ENCODE measurements around the gene NAT9.

NAT9 gene

DNA sequence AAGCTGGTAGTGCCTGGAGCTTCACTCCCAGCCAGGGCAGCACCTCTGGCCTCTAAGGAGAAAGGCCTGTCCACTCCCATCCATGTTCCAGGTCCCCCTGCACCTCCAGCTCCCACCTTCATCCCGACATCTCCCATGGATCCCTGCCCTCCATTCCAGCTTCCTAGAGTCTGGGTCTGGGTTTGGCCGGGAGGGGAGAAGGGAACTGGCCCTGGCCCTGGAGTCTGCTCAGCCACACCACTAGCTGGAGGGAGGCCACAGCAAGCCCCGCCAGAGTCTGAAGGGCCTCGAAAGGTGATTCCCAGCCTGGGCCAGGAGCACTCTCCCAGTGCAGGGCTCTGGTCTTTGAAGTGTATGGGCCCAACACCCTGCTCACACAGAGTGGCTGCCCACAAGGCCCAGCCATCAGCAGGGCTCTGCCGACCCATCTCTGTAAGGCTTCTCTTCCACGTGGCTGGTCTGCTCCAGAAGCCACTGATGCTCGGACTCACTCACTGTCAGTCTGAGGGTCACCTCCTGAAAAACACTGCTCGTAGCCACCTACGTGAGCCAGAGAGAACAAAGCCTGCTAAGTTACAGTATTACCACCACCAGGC is 4.7 kb downstream of the NAT9 start:
- Histone ChIP-seq H3K36me3 (ENCODE audit: control insufficient read depth, insufficient read depth, low read length) (peaks cover 21% of the 10 kb centered on the region), H3K27ac (ENCODE audit: low read length) (no peak overlapping the region), H3K4me1 (ENCODE audit: control insufficient read depth, insufficient read depth, low read length) (0 out of 2 replicates have a peak, but pooled peaks cover 1% of the 10 kb centered on the region), H3K27me3 (ENCODE audit: control insufficient read depth, insufficient read depth, low read length) (no peaks in the 10 kb centered on the region), H3K9me3 (ENCODE audit: control insufficient read depth, insufficient read depth, low read length) (no peaks in the 10 kb centered on the region), H3K4me3 (ENCODE audit: low read length) (no peak overlapping the region)
- no CpG with 5 or more reads among the region's 9 CpGs for WGBS (ENCODE audit: insufficient coverage, insufficient read length)
- no peak for DNase-seq (ENCODE audit: low read depth, low spot score)

DNA sequence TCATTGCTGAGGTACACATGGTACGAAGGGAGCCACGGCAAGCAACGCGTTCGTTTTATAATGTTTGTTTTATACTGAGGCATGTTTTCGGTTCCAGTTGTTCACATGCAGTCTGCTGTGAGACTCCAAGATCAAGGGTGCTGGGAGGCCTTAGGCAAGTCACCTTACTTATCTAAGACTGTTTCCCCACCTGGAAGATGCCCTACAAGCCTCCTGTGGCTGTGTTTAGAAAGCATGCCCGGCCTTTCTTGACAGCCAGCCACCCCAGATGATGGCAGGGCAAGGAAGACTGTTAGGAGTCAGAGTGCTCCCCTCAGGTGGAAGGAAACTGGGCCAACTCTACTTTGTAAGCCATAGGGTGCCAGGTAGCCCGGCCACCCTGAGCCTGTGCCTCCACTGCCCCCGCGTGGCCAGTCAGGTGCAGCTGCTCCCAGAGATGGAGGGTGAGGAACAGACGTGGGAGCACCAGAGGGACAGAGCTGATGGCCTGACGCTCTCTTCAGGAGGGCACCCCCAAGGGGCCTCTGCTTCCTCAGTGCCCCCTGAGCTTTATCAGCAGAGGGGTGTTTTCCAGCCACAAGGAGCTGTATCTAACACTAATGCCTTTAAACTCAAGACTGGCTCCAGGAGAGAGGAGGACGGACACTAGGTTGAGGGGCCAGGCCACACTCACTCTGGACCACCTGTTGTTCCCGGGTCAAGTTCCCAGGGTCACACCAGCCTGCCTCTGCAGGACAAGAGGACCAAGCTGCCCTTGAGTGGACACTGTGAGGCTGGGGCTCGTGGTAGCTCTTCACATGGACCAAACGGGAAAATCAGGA is 5.4 kb downstream of the NAT9 start:
- no peak for DNase-seq (ENCODE audit: low read depth, low spot score)
- peaks cover 21% of the 10 kb centered on the region for H3K36me3 ChIP-seq (ENCODE audit: control insufficient read depth, insufficient read depth, low read length)
- 0 out of 2 replicates have a peak, but pooled peaks cover 1% of the 10 kb centered on the region for H3K4me1 ChIP-seq (ENCODE audit: control insufficient read depth, insufficient read depth, low read length)
- H3K9me3 ChIP-seq (ENCODE audit: control insufficient read depth, insufficient read depth, low read length) = no peaks in the 10 kb centered on the region
- H3K4me3 ChIP-seq (ENCODE audit: low read length) = no peak overlapping the region
- no peaks in the 10 kb centered on the region for H3K27me3 ChIP-seq (ENCODE audit: control insufficient read depth, insufficient read depth, low read length)
- no peak overlapping the region for H3K27ac ChIP-seq (ENCODE audit: low read length)
- WGBS (ENCODE audit: insufficient coverage, insufficient read length) = no CpG with 5 or more reads among the region's 16 CpGs

DNA sequence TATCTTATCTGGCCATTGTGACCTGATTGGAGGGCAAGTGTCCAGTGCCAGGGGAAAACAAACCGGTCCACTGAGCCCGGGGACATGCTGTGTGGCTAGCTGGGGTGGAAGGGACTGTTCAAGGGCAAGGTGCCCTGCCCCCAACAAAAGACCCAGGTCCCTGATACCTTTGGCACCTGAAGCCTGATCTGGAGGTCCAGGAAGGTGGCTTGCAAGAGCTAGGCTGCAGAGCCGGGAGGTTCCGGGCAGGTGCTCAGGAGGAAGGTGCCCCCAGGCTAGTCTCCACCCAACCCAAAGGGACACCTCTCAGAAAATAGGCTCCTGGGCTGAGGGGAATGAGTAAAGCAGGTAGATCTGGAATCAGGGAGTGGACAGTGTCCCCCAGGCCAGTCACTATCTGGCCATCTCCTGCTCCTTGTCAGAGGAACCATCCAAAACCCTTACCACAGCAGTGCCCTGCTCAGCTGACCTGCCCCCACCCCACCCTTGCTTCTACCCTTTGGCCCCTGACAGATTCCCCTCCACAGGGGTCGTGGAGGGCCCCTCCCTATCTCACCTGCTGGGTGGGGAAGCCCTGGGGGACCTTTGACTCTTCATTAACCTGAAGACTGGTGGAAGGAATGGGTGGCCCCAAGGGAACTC is 6.2 kb downstream of the NAT9 start:
- Histone ChIP-seq H3K27me3 (ENCODE audit: control insufficient read depth, insufficient read depth, low read length) (no peaks in the 10 kb centered on the region), H3K36me3 (ENCODE audit: control insufficient read depth, insufficient read depth, low read length) (peaks cover 21% of the 10 kb centered on the region), H3K9me3 (ENCODE audit: control insufficient read depth, insufficient read depth, low read length) (no peaks in the 10 kb centered on the region), H3K27ac (ENCODE audit: low read length) (no peak overlapping the region), H3K4me3 (ENCODE audit: low read length) (no peak overlapping the region), H3K4me1 (ENCODE audit: control insufficient read depth, insufficient read depth, low read length) (0 out of 2 replicates have a peak, but pooled peaks cover 1% of the 10 kb centered on the region)
- no peak for DNase-seq (ENCODE audit: low read depth, low spot score)
- WGBS (ENCODE audit: insufficient coverage, insufficient read length) = no CpG with 5 or more reads among the region's 5 CpGs

DNA sequence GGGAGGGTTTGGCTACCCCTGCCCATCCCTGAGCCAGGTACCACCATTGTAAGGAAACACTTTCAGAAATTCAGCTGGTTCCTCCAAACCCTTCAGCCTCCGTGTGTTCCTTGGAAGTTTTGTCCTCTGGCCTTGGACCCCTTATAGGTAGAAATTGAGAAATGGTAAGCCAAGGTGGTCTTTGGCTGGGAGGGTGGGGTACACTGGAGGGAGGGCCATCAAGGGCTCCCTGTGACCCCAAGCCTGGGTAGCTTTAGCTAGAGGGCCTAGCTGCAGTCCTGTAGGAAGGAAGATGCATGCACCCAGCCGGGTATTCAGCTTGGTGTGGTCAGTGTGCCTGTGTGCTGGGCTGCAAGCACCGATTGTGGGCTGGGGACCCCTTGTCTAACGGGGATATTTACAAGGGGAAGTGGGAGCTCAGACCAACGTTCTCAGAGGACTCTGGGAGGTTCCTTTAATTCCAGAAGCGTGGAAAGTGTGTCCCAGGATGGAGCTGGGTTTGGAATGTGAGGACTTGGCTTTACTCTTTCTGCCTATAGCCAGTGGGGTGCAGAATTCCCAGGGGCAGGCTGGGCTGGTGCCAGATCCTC is 6.8 kb downstream of the NAT9 start:
- no CpG with 5 or more reads among the region's 6 CpGs for WGBS (ENCODE audit: insufficient coverage, insufficient read length)
- Histone ChIP-seq H3K4me3 (ENCODE audit: low read length) (no peak overlapping the region), H3K4me1 (ENCODE audit: control insufficient read depth, insufficient read depth, low read length) (0 out of 2 replicates have a peak, but pooled peaks cover 1% of the 10 kb centered on the region), H3K27ac (ENCODE audit: low read length) (no peak overlapping the region), H3K27me3 (ENCODE audit: control insufficient read depth, insufficient read depth, low read length) (no peaks in the 10 kb centered on the region), H3K9me3 (ENCODE audit: control insufficient read depth, insufficient read depth, low read length) (no peaks in the 10 kb centered on the region), H3K36me3 (ENCODE audit: control insufficient read depth, insufficient read depth, low read length) (peaks cover 21% of the 10 kb centered on the region)
- no peak for DNase-seq (ENCODE audit: low read depth, low spot score)

DNA sequence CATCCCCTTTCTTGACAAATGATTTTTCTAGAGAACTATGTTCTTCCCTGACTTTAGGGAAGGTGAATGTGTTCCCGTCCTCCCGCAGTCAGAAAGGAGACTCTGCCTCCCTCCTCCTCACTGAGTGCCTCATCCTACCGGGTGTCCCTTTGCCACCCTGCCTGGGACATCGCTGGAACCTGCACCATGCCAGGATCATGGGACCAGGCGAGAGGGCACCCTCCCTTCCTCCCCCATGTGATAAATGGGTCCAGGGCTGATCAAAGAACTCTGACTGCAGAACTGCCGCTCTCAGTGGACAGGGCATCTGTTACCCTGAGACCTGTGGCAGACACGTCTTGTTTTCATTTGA is 7.4 kb downstream of the NAT9 start:
- Histone ChIP-seq H3K27ac (ENCODE audit: low read length) (no peak overlapping the region), H3K36me3 (ENCODE audit: control insufficient read depth, insufficient read depth, low read length) (peaks cover 21% of the 10 kb centered on the region), H3K27me3 (ENCODE audit: control insufficient read depth, insufficient read depth, low read length) (no peaks in the 10 kb centered on the region), H3K4me1 (ENCODE audit: control insufficient read depth, insufficient read depth, low read length) (0 out of 2 replicates have a peak, but pooled peaks cover 1% of the 10 kb centered on the region), H3K4me3 (ENCODE audit: low read length) (no peak overlapping the region), H3K9me3 (ENCODE audit: control insufficient read depth, insufficient read depth, low read length) (no peaks in the 10 kb centered on the region)
- DNase-seq (ENCODE audit: low read depth, low spot score) = no peak
- no CpG with 5 or more reads among the region's 7 CpGs for WGBS (ENCODE audit: insufficient coverage, insufficient read length)

DNA sequence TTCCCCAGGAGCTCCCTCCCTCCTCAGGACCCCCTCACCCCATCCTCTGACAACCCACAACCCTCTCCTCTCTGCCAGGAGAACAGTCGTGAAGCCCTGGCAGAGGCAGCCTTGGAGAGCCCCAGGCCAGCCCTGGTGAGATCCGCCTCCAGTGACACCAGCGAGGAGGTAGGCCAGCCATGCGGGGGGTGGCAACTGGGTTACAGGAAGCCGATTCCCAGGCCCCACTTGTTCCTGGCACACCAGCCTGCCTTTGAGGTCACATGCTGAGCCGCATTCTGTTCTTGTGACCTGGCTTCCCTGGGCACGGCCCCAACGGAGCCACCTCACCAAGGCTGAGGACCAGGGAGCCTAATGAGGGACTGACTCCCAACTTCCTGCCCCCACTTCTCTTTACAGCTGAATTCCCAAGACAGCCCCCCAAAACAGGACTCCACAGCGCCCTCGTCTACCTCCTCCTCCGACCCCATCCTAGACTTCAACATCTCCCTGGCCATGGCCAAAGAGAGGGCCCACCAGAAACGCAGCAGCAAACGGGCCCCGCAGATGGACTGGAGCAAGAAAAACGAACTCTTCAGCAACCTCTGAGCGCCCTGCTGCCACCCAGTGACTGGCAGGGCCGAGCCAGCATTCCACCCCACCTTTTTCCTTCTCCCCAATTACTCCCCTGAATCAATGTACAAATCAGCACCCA is 7.9 kb downstream of the NAT9 start:
- Histone ChIP-seq H3K36me3 (ENCODE audit: control insufficient read depth, insufficient read depth, low read length) (peaks cover 18% of the 10 kb centered on the region), H3K27ac (ENCODE audit: low read length) (no peak overlapping the region), H3K9me3 (ENCODE audit: control insufficient read depth, insufficient read depth, low read length) (no peaks in the 10 kb centered on the region), H3K4me1 (ENCODE audit: control insufficient read depth, insufficient read depth, low read length) (0 out of 2 replicates have a peak, but pooled peaks cover 1% of the 10 kb centered on the region), H3K27me3 (ENCODE audit: control insufficient read depth, insufficient read depth, low read length) (no peaks in the 10 kb centered on the region), H3K4me3 (ENCODE audit: low read length) (no peak overlapping the region)
- no CpG with 5 or more reads among the region's 17 CpGs for WGBS (ENCODE audit: insufficient coverage, insufficient read length)
- no peak for DNase-seq (ENCODE audit: low read depth, low spot score)

DNA sequence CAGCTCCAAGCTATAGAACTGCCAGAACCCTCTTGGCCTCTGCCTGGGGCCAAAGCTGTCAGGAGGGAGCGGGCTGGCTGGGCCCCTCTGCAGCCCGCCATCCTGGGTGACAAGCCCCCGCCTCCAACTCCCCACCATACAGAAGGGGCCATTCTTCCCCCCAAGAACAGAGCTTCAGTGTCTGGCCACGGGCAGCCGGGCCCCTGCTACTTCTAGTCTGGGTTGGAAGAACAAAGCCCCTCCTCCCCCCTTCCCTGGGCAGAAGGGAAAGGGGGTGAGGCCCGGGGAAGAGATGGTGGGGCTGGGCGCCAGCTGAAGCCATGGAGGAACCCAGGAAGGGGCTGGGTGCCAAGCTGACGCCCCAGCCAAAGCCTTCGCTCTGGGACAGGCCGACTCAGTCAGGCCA is 9.0 kb downstream of the NAT9 start:
- peaks cover 11% of the 10 kb centered on the region for H3K36me3 ChIP-seq (ENCODE audit: control insufficient read depth, insufficient read depth, low read length)
- H3K4me3 ChIP-seq (ENCODE audit: low read length) = no peak overlapping the region
- H3K9me3 ChIP-seq (ENCODE audit: control insufficient read depth, insufficient read depth, low read length) = no peaks in the 10 kb centered on the region
- H3K4me1 ChIP-seq (ENCODE audit: control insufficient read depth, insufficient read depth, low read length) = 0 out of 2 replicates have a peak, but pooled peaks cover 1% of the 10 kb centered on the region
- no peaks in the 10 kb centered on the region for H3K27me3 ChIP-seq (ENCODE audit: control insufficient read depth, insufficient read depth, low read length)
- no peak overlapping the region for H3K27ac ChIP-seq (ENCODE audit: low read length)
- no CpG with 5 or more reads among the region's 10 CpGs for WGBS (ENCODE audit: insufficient coverage, insufficient read length)
- no peak for DNase-seq (ENCODE audit: low read depth, low spot score)

DNA sequence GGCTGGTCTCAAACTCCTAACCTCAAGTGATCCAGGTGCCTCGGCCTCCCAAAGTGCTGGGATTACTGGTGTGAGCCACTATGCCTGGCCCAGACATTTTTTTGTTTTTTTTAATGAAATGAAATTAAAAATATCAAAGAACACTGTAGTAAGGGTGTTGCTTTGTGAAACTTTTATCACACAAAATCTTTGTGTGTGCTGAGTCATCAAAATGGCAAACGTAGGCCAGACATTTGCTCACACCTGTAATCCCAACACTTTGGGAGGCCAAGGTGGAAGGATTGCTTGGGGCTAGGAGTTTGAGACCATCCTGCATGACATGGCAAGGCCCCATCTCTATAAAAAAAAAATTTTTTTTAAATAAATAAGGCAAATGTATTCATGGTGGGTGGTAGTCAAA is 9.7 kb downstream of the NAT9 start:
- Histone ChIP-seq H3K36me3 (ENCODE audit: control insufficient read depth, insufficient read depth, low read length) (peaks cover 8% of the 10 kb centered on the region), H3K9me3 (ENCODE audit: control insufficient read depth, insufficient read depth, low read length) (no peaks in the 10 kb centered on the region), H3K27me3 (ENCODE audit: control insufficient read depth, insufficient read depth, low read length) (no peaks in the 10 kb centered on the region), H3K4me1 (ENCODE audit: control insufficient read depth, insufficient read depth, low read length) (peaks cover 6% of the 10 kb centered on the region), H3K4me3 (ENCODE audit: low read length) (no peak overlapping the region), H3K27ac (ENCODE audit: low read length) (no peak overlapping the region)
- WGBS (ENCODE audit: insufficient coverage, insufficient read length) = no CpG with 5 or more reads among the region's 2 CpGs
- no peak for DNase-seq (ENCODE audit: low read depth, low spot score)

DNA sequence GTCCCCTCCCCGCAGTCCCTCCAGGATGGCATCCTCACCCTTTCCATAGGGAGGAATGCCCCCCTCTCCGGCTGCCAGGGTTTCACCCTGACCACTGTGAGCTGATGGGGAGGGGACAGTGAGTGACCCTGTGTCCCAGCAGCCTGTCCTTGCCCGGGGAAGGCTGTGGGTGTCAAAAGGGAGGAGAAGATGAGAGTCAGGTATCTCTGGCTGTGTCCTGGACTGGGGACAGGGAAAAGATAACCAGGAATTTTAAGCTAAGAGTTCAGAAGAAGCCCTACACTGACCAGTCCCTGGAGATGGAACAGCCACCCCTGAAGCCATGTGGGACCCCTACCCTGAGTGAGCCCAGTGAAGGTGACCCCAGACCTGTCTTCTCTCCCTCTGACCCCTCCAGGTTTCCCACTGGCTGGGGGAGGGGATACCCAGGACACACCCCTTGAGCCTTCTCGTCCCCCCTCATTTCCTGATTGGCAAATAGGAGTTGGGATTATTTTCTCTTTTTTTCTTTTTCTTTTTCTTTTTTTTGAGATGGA is 11.3 kb downstream of the NAT9 start:
- Histone ChIP-seq H3K27ac (ENCODE audit: low read length) (no peak overlapping the region), H3K27me3 (ENCODE audit: control insufficient read depth, insufficient read depth, low read length) (no peaks in the 10 kb centered on the region), H3K4me3 (ENCODE audit: low read length) (no peak overlapping the region), H3K9me3 (ENCODE audit: control insufficient read depth, insufficient read depth, low read length) (no peaks in the 10 kb centered on the region), H3K36me3 (ENCODE audit: control insufficient read depth, insufficient read depth, low read length) (peaks cover 4% of the 10 kb centered on the region), H3K4me1 (ENCODE audit: control insufficient read depth, insufficient read depth, low read length) (peaks cover 17% of the 10 kb centered on the region)
- no peak for DNase-seq (ENCODE audit: low read depth, low spot score)
- WGBS (ENCODE audit: insufficient coverage, insufficient read length) = no CpG with 5 or more reads among the region's 4 CpGs

All from iPS DF 6.9 (cell line).